ENCODE results near the gene TRIM72.
A peak's percentile ranks its signal among the peaks of the same experiment; 100 is the strongest.
"Not testable (repeated sequence)": the region's sequence is repeated elsewhere in the genome, so short reads cannot be mapped to it uniquely, and the experiment has no call there.

TRIM72 gene

GRCh38 chr16:31213877-31214707, at the start of gene TRIM72:
Gene TRIM72, plus strand, starts transcription at chr16:31214119. Its CDS starts 620 bp downstream, at chr16:31214739.
- Histone ChIP-seq H3K4me3 (ENCODE audit: low read length) (peak within 1 kb of the TSS; percentile 73), H3K9me3 (ENCODE audit: control insufficient read depth, low read depth, low read length) (no peaks in the 10 kb centered on the region), H3K4me1 (ENCODE audit: control insufficient read depth, low read depth, low read length) (peaks cover 20% of the 10 kb centered on the region), H3K9ac (ENCODE audit: low read length) (peak within 1 kb of the TSS; percentile 35), H3K27me3 (ENCODE audit: control insufficient read depth, insufficient read depth, low read length) (peaks cover 41% of the 10 kb centered on the region), H3K27ac (ENCODE audit: low read length) (no peak within 1 kb of the TSS), H3K36me3 (ENCODE audit: control insufficient read depth, low read depth, low read length) (no peaks in the 10 kb centered on the region)

DNA sequence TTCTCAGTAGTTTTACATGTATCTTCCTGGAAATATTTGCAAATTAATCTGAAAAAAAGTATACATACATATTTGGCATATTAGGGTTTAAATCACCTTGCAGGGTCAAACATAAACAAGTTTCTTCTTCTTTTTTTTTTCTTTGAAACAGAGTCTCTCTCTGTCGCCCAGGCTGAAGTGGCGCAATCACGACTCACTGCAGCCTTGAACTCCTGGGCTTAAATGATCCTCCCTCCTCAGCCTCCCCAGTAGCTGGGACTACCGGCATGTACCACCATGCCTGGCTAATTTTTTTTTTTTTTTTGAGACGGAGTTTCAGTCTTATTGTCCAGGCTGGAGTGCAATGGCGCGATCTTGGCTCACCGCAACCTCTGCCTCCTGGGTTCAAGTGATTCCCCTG, 46.6 kb upstream of the TRIM72 start:
- H3K9ac ChIP-seq (ENCODE audit: low read length): no peak overlapping the region
- H3K36me3 ChIP-seq (ENCODE audit: control insufficient read depth, low read depth, low read length): no peaks in the 10 kb centered on the region
- H3K27ac ChIP-seq (ENCODE audit: low read length): no peak overlapping the region
- H3K4me3 ChIP-seq (ENCODE audit: low read length): no peak overlapping the region
- H3K9me3 ChIP-seq (ENCODE audit: control insufficient read depth, low read depth, low read length): no peaks in the 10 kb centered on the region
- H3K27me3 ChIP-seq (ENCODE audit: control insufficient read depth, insufficient read depth, low read length): no peaks in the 10 kb centered on the region
- no peaks in the 10 kb centered on the region for H3K4me1 ChIP-seq (ENCODE audit: control insufficient read depth, low read depth, low read length)

GRCh38 chr16:31168848-31169247, 45.1 kb upstream of the TRIM72 start:
- H3K27ac ChIP-seq (ENCODE audit: low read length): no peak overlapping the region

GRCh38 chr16:31170048-31170447, 43.9 kb upstream of the TRIM72 start:
- H3K27me3 ChIP-seq (ENCODE audit: control insufficient read depth, insufficient read depth, low read length); H3K9ac ChIP-seq (ENCODE audit: low read length); H3K27ac ChIP-seq (ENCODE audit: low read length); H3K4me3 ChIP-seq (ENCODE audit: low read length); H3K4me1 ChIP-seq (ENCODE audit: control insufficient read depth, low read depth, low read length); H3K9me3 ChIP-seq (ENCODE audit: control insufficient read depth, low read depth, low read length); H3K36me3 ChIP-seq (ENCODE audit: control insufficient read depth, low read depth, low read length): not testable (repeated sequence)

More at GRCh38 chr16:31168848-31169247, 45.1 kb upstream of the TRIM72 start:
- no peaks in the 10 kb centered on the region for H3K9me3 ChIP-seq (ENCODE audit: control insufficient read depth, low read depth, low read length)
- H3K4me3 ChIP-seq (ENCODE audit: low read length): no peak overlapping the region
- H3K9ac ChIP-seq (ENCODE audit: low read length): no peak overlapping the region
- H3K27me3 ChIP-seq (ENCODE audit: control insufficient read depth, insufficient read depth, low read length): no peaks in the 10 kb centered on the region
- H3K36me3 ChIP-seq (ENCODE audit: control insufficient read depth, low read depth, low read length): no peaks in the 10 kb centered on the region
- no peaks in the 10 kb centered on the region for H3K4me1 ChIP-seq (ENCODE audit: control insufficient read depth, low read depth, low read length)

- Histone ChIP-seq H3K4me1 (ENCODE audit: control insufficient read depth, low read depth, low read length) (peaks cover 5% of the 10 kb centered on the region), H3K9ac (ENCODE audit: low read length) (no peak overlapping the region), H3K27me3 (ENCODE audit: control insufficient read depth, insufficient read depth, low read length) (no peaks in the 10 kb centered on the region), H3K9me3 (ENCODE audit: control insufficient read depth, low read depth, low read length) (no peaks in the 10 kb centered on the region), H3K27ac (ENCODE audit: low read length) (no peak overlapping the region), H3K4me3 (ENCODE audit: low read length) (no peak overlapping the region), H3K36me3 (ENCODE audit: control insufficient read depth, low read depth, low read length) (peaks cover 2% of the 10 kb centered on the region)
Measured at GRCh38 chr16:31177136-31177535, 36.8 kb upstream of the TRIM72 start.

GRCh38 chr16:31179219-31179746, 34.6 kb upstream of the TRIM72 start:
- Histone ChIP-seq H3K4me1 (ENCODE audit: control insufficient read depth, low read depth, low read length) (peaks cover 5% of the 10 kb centered on the region), H3K9me3 (ENCODE audit: control insufficient read depth, low read depth, low read length) (no peaks in the 10 kb centered on the region), H3K27me3 (ENCODE audit: control insufficient read depth, insufficient read depth, low read length) (no peaks in the 10 kb centered on the region), H3K4me3 (ENCODE audit: low read length) (peak overlapping the region; percentile 90), H3K36me3 (ENCODE audit: control insufficient read depth, low read depth, low read length) (peaks cover 23% of the 10 kb centered on the region), H3K9ac (ENCODE audit: low read length) (peak overlapping the region; percentile 99), H3K27ac (ENCODE audit: low read length) (no peak overlapping the region)

GRCh38 chr16:31179747-31180459, 34.0 kb upstream of the TRIM72 start, which contains the start of gene FUS:
Gene FUS, plus strand, starts transcription at chr16:31180139. Its CDS starts 76 bp downstream, at chr16:31180215.
- peak within 1 kb of the TSS; percentile 90 for H3K4me3 ChIP-seq (ENCODE audit: low read length)
- H3K27ac ChIP-seq (ENCODE audit: low read length): peak within 1 kb of the TSS; percentile 99
- H3K27me3 ChIP-seq (ENCODE audit: control insufficient read depth, insufficient read depth, low read length): no peaks in the 10 kb centered on the region
- peaks cover 29% of the 10 kb centered on the region for H3K36me3 ChIP-seq (ENCODE audit: control insufficient read depth, low read depth, low read length)
- H3K9me3 ChIP-seq (ENCODE audit: control insufficient read depth, low read depth, low read length): no peaks in the 10 kb centered on the region
- peaks cover 5% of the 10 kb centered on the region for H3K4me1 ChIP-seq (ENCODE audit: control insufficient read depth, low read depth, low read length)
- H3K9ac ChIP-seq (ENCODE audit: low read length): peak within 1 kb of the TSS; percentile 99

GRCh38 chr16:31181102-31181830, 32.7 kb upstream of the TRIM72 start:
- H3K36me3 ChIP-seq (ENCODE audit: control insufficient read depth, low read depth, low read length): peaks cover 43% of the 10 kb centered on the region
- H3K4me3 ChIP-seq (ENCODE audit: low read length): peak overlapping the region; percentile 90
- H3K27ac ChIP-seq (ENCODE audit: low read length): no peak overlapping the region
- H3K27me3 ChIP-seq (ENCODE audit: control insufficient read depth, insufficient read depth, low read length): no peaks in the 10 kb centered on the region
- no peaks in the 10 kb centered on the region for H3K9me3 ChIP-seq (ENCODE audit: control insufficient read depth, low read depth, low read length)
- peak overlapping the region; percentile 99 for H3K9ac ChIP-seq (ENCODE audit: low read length)
- peaks cover 5% of the 10 kb centered on the region for H3K4me1 ChIP-seq (ENCODE audit: control insufficient read depth, low read depth, low read length)

- no peaks in the 10 kb centered on the region for H3K27me3 ChIP-seq (ENCODE audit: control insufficient read depth, insufficient read depth, low read length)
- H3K36me3 ChIP-seq (ENCODE audit: control insufficient read depth, low read depth, low read length): peaks cover 54% of the 10 kb centered on the region
- peaks cover 5% of the 10 kb centered on the region for H3K4me1 ChIP-seq (ENCODE audit: control insufficient read depth, low read depth, low read length)
- H3K9me3 ChIP-seq (ENCODE audit: control insufficient read depth, low read depth, low read length): no peaks in the 10 kb centered on the region
- H3K27ac ChIP-seq (ENCODE audit: low read length): no peak overlapping the region
- peak overlapping the region; percentile 90 for H3K4me3 ChIP-seq (ENCODE audit: low read length)
- H3K9ac ChIP-seq (ENCODE audit: low read length): peak overlapping the region; percentile 99
Measured at GRCh38 chr16:31182391-31182790, 31.5 kb upstream of the TRIM72 start.

DNA sequence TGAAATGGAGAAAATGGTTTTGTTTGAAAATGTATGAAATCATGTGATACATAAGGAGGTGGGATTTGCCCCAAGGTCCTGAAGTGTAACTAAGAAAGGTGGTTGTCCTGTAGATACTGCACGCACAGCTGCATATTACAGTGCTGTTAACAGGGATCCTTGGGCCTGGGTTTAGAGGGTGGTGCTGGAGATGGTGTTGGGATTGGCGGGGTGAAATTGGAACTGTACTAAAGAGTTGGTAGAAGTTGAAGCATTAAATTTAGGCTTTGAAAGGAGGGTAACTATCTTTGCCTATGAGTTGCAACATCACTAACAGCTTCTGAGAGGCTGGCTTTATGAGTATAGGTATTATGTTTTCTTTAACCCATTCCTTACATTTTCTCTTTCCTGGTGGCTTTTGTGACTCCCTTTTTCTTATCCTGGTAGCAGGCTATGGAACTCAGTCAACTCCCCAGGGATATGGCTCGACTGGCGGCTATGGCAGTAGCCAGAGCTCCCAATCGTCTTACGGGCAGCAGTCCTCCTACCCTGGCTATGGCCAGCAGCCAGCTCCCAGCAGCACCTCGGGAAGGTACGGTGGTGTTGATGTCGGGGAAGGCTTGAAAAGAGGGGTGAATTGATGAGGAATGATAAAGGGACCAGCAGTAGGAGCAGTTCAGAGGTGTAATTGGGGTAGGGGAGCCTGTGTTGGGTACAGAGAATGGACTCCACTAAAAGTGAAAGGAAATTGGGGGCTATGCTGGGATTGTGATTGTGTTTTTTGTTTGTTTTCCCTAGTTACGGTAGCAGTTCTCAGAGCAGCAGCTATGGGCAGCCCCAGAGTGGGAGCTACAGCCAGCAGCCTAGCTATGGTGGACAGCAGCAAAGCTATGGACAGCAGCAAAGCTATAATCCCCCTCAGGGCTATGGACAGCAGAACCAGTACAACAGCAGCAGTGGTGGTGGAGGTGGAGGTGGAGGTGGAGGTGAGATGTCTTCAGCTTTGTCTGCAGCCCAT, 30.2 kb upstream of the TRIM72 start:
- no peaks in the 10 kb centered on the region for H3K9me3 ChIP-seq (ENCODE audit: control insufficient read depth, low read depth, low read length)
- H3K27me3 ChIP-seq (ENCODE audit: control insufficient read depth, insufficient read depth, low read length): no peaks in the 10 kb centered on the region
- H3K36me3 ChIP-seq (ENCODE audit: control insufficient read depth, low read depth, low read length): peaks cover 68% of the 10 kb centered on the region
- H3K27ac ChIP-seq (ENCODE audit: low read length): no peak overlapping the region
- peak overlapping the region; percentile 90 for H3K4me3 ChIP-seq (ENCODE audit: low read length)
- no peak overlapping the region for H3K9ac ChIP-seq (ENCODE audit: low read length)
- peaks cover 5% of the 10 kb centered on the region for H3K4me1 ChIP-seq (ENCODE audit: control insufficient read depth, low read depth, low read length)
